ENCODE results near the gene TMEM212. TPM values are rescaled to one million over a fixed set of nuclear protein-coding genes. Genes with fewer than 3 reads are reported as not detected.

The TMEM212 gene
- total and polyA plus RNA-seq, 2 of the 13 experiments (the other 11 are each of a cell fraction or from before 2014, with no cell fraction given) = not detected

DNA sequence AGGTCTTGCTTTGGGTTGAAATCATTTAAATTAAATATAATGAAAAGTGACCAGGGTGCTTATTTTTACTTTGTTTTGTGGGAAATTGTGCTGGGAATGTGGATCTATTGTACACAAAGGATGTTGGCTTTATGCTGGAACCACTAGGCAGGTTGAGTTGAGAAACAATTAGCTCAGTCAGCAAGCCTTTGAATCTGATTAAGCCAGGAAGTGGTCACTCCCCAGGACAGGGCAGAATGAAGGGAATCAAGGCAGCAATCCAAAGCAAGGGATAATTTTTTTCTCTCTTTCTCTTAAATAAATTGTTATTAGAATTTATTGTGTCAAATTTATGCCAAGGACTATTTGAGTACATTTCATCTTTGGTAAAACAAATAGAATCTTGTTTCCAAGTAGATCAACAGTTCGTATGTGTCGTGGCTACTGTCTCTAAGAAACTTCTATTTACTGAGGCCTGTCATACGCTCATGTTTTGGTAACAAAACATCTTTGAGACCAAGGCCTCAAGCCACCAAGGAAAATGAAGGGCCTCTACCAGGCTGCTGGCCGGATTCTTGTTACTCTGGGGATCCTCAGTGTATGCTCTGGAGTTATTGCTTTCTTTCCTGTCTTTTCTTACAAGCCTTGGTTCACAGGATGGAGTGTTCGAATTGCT lies at the start of gene TMEM212 (continued):
- TF ChIP-seq, protein P1, sequence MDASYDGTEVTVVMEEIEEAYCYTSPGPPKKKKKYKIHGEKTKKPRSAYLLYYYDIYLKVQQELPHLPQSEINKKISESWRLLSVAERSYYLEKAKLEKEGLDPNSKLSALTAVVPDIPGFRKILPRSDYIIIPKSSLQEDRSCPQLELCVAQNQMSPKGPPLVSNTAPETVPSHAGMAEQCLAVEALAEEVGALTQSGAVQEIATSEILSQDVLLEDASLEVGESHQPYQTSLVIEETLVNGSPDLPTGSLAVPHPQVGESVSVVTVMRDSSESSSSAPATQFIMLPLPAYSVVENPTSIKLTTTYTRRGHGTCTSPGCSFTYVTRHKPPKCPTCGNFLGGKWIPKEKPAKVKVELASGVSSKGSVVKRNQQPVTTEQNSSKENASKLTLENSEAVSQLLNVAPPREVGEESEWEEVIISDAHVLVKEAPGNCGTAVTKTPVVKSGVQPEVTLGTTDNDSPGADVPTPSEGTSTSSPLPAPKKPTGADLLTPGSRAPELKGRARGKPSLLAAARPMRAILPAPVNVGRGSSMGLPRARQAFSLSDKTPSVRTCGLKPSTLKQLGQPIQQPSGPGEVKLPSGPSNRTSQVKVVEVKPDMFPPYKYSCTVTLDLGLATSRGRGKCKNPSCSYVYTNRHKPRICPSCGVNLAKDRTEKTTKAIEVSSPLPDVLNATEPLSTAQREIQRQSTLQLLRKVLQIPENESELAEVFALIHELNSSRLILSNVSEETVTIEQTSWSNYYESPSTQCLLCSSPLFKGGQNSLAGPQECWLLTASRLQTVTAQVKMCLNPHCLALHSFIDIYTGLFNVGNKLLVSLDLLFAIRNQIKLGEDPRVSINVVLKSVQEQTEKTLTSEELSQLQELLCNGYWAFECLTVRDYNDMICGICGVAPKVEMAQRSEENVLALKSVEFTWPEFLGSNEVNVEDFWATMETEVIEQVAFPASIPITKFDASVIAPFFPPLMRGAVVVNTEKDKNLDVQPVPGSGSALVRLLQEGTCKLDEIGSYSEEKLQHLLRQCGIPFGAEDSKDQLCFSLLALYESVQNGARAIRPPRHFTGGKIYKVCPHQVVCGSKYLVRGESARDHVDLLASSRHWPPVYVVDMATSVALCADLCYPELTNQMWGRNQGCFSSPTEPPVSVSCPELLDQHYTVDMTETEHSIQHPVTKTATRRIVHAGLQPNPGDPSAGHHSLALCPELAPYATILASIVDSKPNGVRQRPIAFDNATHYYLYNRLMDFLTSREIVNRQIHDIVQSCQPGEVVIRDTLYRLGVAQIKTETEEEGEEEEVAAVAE (CRISPR knock-in tag; IDR thresholded peaks at IDR 0.05; ENCODE audit: borderline replicate concordance) = 0 out of 2 replicates have a peak, but pooled peaks have one; percentile 19
- peak; percentile 53; the same call in 1 of the 2 replicates for TF ChIP-seq TBX2 (CRISPR knock-in tag; IDR thresholded peaks at IDR 0.05; ENCODE audit: borderline replicate concordance)
- no peak for TF ChIP-seq HDAC6 (IDR thresholded peaks at IDR 0.05; ENCODE audit: low read depth, low read length)
- TF ChIP-seq HMG20A (CRISPR knock-in tag; IDR thresholded peaks at IDR 0.05; ENCODE audit: borderline replicate concordance) = peak; percentile 50; the same call in 1 of the 2 replicates
- TF ChIP-seq, protein P2, sequence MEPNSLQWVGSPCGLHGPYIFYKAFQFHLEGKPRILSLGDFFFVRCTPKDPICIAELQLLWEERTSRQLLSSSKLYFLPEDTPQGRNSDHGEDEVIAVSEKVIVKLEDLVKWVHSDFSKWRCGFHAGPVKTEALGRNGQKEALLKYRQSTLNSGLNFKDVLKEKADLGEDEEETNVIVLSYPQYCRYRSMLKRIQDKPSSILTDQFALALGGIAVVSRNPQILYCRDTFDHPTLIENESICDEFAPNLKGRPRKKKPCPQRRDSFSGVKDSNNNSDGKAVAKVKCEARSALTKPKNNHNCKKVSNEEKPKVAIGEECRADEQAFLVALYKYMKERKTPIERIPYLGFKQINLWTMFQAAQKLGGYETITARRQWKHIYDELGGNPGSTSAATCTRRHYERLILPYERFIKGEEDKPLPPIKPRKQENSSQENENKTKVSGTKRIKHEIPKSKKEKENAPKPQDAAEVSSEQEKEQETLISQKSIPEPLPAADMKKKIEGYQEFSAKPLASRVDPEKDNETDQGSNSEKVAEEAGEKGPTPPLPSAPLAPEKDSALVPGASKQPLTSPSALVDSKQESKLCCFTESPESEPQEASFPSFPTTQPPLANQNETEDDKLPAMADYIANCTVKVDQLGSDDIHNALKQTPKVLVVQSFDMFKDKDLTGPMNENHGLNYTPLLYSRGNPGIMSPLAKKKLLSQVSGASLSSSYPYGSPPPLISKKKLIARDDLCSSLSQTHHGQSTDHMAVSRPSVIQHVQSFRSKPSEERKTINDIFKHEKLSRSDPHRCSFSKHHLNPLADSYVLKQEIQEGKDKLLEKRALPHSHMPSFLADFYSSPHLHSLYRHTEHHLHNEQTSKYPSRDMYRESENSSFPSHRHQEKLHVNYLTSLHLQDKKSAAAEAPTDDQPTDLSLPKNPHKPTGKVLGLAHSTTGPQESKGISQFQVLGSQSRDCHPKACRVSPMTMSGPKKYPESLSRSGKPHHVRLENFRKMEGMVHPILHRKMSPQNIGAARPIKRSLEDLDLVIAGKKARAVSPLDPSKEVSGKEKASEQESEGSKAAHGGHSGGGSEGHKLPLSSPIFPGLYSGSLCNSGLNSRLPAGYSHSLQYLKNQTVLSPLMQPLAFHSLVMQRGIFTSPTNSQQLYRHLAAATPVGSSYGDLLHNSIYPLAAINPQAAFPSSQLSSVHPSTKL (CRISPR knock-in tag; IDR thresholded peaks at IDR 0.05) = peak; percentile 77
- TF ChIP-seq TEAD3 (CRISPR knock-in tag; optimal IDR thresholded peaks at IDR 0.05; ENCODE audit: borderline replicate concordance) = peak; percentile 71
- no peak for TF ChIP-seq ZNF724P (CRISPR knock-in tag; IDR thresholded peaks at IDR 0.05; ENCODE audit: borderline replicate concordance)
- TF ChIP-seq MIXL1 (CRISPR knock-in tag; IDR thresholded peaks at IDR 0.05) = peak; percentile 84
- TF ChIP-seq ZNF609 (CRISPR knock-in tag; IDR thresholded peaks at IDR 0.05; ENCODE audit: borderline replicate concordance) = peak; percentile 26; the same call in 1 of the 2 replicates
- peak; percentile 69; the same call in 1 of the 2 replicates for TF ChIP-seq MED13 (CRISPR knock-in tag; IDR thresholded peaks at IDR 0.05)
- no peak for TF ChIP-seq GABPA (IDR thresholded peaks at IDR 0.05; ENCODE audit: low read depth, low read length)
- TF ChIP-seq GABPA (CRISPR knock-in tag; IDR thresholded peaks at IDR 0.05; ENCODE audit: low read depth) = peak; percentile 43
- no peak for TF ChIP-seq ZNF367 (CRISPR knock-in tag; IDR thresholded peaks at IDR 0.05; ENCODE audit: borderline replicate concordance)
- TF ChIP-seq FOXA3 (CRISPR knock-in tag; IDR thresholded peaks at IDR 0.05) = peak; percentile 87
- no peak for TF ChIP-seq CREB1 (IDR thresholded peaks at IDR 0.05)
- peak; percentile 10; the same call in 1 of the 2 replicates for TF ChIP-seq CREB1 (CRISPR knock-in tag; IDR thresholded peaks at IDR 0.05)
- TF ChIP-seq PRPF4 (IDR thresholded peaks at IDR 0.05; ENCODE audit: low read depth, low read length, poor library complexity, severe bottlenecking) = no peak

Measured in HepG2 (cell line).